ENCODE data around the gene UCK2.

The UCK2 gene

GRCh38 chr1:165911609-165912281 is 84.3 kb downstream of the UCK2 start:
- Mint-ChIP-seq H3K4me1 (no peaks in the 10 kb centered on the region), H3K4me3 (no peak overlapping the region), H3K9me3 (no peaks in the 10 kb centered on the region), H3K36me3 (peaks cover 2% of the 10 kb centered on the region), H3K27ac (no peak overlapping the region), H3K27me3 (peaks cover 2% of the 10 kb centered on the region)

GRCh38 chr1:165912638-165913037 is 85.2 kb downstream of the UCK2 start:
- Mint-ChIP-seq H3K27ac (no peak overlapping the region), H3K27me3 (peaks cover 2% of the 10 kb centered on the region), H3K4me3 (no peak overlapping the region), H3K9me3 (no peaks in the 10 kb centered on the region), H3K4me1 (no peaks in the 10 kb centered on the region), H3K36me3 (peaks cover 2% of the 10 kb centered on the region)

- Mint-ChIP-seq H3K27me3 (peaks cover 2% of the 10 kb centered on the region), H3K36me3 (peaks cover 2% of the 10 kb centered on the region), H3K27ac (no peak overlapping the region), H3K4me1 (no peaks in the 10 kb centered on the region), H3K4me3 (no peak overlapping the region), H3K9me3 (no peaks in the 10 kb centered on the region)
Measured at GRCh38 chr1:165914136-165914798, 86.9 kb downstream of the UCK2 start.

GRCh38 chr1:165915480-165915879 is 88.1 kb downstream of the UCK2 start:
- H3K4me1 Mint-ChIP-seq: no peaks in the 10 kb centered on the region
- H3K27ac Mint-ChIP-seq: no peak overlapping the region
- H3K9me3 Mint-ChIP-seq: no peaks in the 10 kb centered on the region
- peaks cover 3% of the 10 kb centered on the region for H3K27me3 Mint-ChIP-seq
- H3K4me3 Mint-ChIP-seq: no peak overlapping the region
- peaks cover 2% of the 10 kb centered on the region for H3K36me3 Mint-ChIP-seq

- no peaks in the 10 kb centered on the region for H3K9me3 Mint-ChIP-seq
- peaks cover 3% of the 10 kb centered on the region for H3K27me3 Mint-ChIP-seq
- H3K4me3 Mint-ChIP-seq: no peak overlapping the region
- no peak overlapping the region for H3K27ac Mint-ChIP-seq
- no peaks in the 10 kb centered on the region for H3K4me1 Mint-ChIP-seq
- H3K36me3 Mint-ChIP-seq: peaks cover 2% of the 10 kb centered on the region
Measured at GRCh38 chr1:165915932-165916348, 88.5 kb downstream of the UCK2 start.

- Mint-ChIP-seq H3K9me3 (no peaks in the 10 kb centered on the region), H3K36me3 (peaks cover 2% of the 10 kb centered on the region), H3K4me3 (no peak overlapping the region), H3K27ac (no peak overlapping the region), H3K27me3 (peaks cover 3% of the 10 kb centered on the region), H3K4me1 (no peaks in the 10 kb centered on the region)
Measured at GRCh38 chr1:165917166-165917565, 89.8 kb downstream of the UCK2 start.

- Mint-ChIP-seq H3K4me1 (no peaks in the 10 kb centered on the region), H3K27ac (no peak overlapping the region), H3K4me3 (no peak overlapping the region), H3K9me3 (no peaks in the 10 kb centered on the region), H3K27me3 (peaks cover 18% of the 10 kb centered on the region), H3K36me3 (no peaks in the 10 kb centered on the region)
Measured at GRCh38 chr1:165924117-165924516, 96.7 kb downstream of the UCK2 start.

GRCh38 chr1:165925498-165926079 is 98.2 kb downstream of the UCK2 start:
- Mint-ChIP-seq H3K27me3 (peaks cover 18% of the 10 kb centered on the region), H3K4me3 (no peak overlapping the region), H3K9me3 (no peaks in the 10 kb centered on the region), H3K4me1 (no peaks in the 10 kb centered on the region), H3K36me3 (no peaks in the 10 kb centered on the region), H3K27ac (no peak overlapping the region)

GRCh38 chr1:165927169-165927568 is 99.8 kb downstream of the UCK2 start:
- H3K9me3 Mint-ChIP-seq: no peaks in the 10 kb centered on the region
- H3K27ac Mint-ChIP-seq: no peak overlapping the region

GRCh38 chr1:165928075-165928731 is 100.8 kb downstream of the UCK2 start:
- H3K4me3 Mint-ChIP-seq: no peak overlapping the region
- no peaks in the 10 kb centered on the region for H3K36me3 Mint-ChIP-seq
- H3K4me1 Mint-ChIP-seq: no peaks in the 10 kb centered on the region
- H3K9me3 Mint-ChIP-seq: no peaks in the 10 kb centered on the region
- H3K27ac Mint-ChIP-seq: no peak overlapping the region
- H3K27me3 Mint-ChIP-seq: peaks cover 22% of the 10 kb centered on the region

More at GRCh38 chr1:165927169-165927568, 99.8 kb downstream of the UCK2 start:
- Mint-ChIP-seq H3K4me1 (no peaks in the 10 kb centered on the region), H3K27me3 (peaks cover 22% of the 10 kb centered on the region), H3K36me3 (no peaks in the 10 kb centered on the region), H3K4me3 (no peak overlapping the region)

GRCh38 chr1:165930961-165931360 is 103.5 kb downstream of the UCK2 start:
- no peaks in the 10 kb centered on the region for H3K9me3 Mint-ChIP-seq
- no peak overlapping the region for H3K27ac Mint-ChIP-seq
- H3K36me3 Mint-ChIP-seq: no peaks in the 10 kb centered on the region
- H3K4me3 Mint-ChIP-seq: no peak overlapping the region
- H3K27me3 Mint-ChIP-seq: peaks cover 14% of the 10 kb centered on the region
- no peaks in the 10 kb centered on the region for H3K4me1 Mint-ChIP-seq

GRCh38 chr1:165933446-165934170 is 106.2 kb downstream of the UCK2 start:
- Mint-ChIP-seq H3K4me1 (no peaks in the 10 kb centered on the region), H3K36me3 (no peaks in the 10 kb centered on the region), H3K4me3 (no peak overlapping the region), H3K9me3 (no peaks in the 10 kb centered on the region), H3K27me3 (peaks cover 7% of the 10 kb centered on the region), H3K27ac (no peak overlapping the region)

- Mint-ChIP-seq H3K4me3 (no peak overlapping the region), H3K9me3 (no peaks in the 10 kb centered on the region), H3K4me1 (no peaks in the 10 kb centered on the region), H3K27ac (no peak overlapping the region), H3K36me3 (no peaks in the 10 kb centered on the region), H3K27me3 (peaks cover 4% of the 10 kb centered on the region)
Measured at GRCh38 chr1:165936542-165936941, 109.1 kb downstream of the UCK2 start.

GRCh38 chr1:165937829-165938228 is 110.4 kb downstream of the UCK2 start:
- Mint-ChIP-seq H3K27me3 (peaks cover 2% of the 10 kb centered on the region), H3K36me3 (no peaks in the 10 kb centered on the region), H3K27ac (no peak overlapping the region), H3K4me3 (no peak overlapping the region), H3K9me3 (no peaks in the 10 kb centered on the region), H3K4me1 (no peaks in the 10 kb centered on the region)

- H3K27me3 Mint-ChIP-seq: peaks cover 6% of the 10 kb centered on the region
- H3K36me3 Mint-ChIP-seq: no peaks in the 10 kb centered on the region
- no peaks in the 10 kb centered on the region for H3K4me1 Mint-ChIP-seq
- H3K27ac Mint-ChIP-seq: no peak overlapping the region
- H3K4me3 Mint-ChIP-seq: no peak overlapping the region
- no peaks in the 10 kb centered on the region for H3K9me3 Mint-ChIP-seq
Measured at GRCh38 chr1:165938844-165939243, 111.4 kb downstream of the UCK2 start.
